Measurements from ENCODE around the gene TARS1.

TARS1 gene

GRCh38 chr5:33475706-33476105 lies 34.9 kb downstream of the TARS1 start:
- no peak for DNase-seq (ENCODE audit: extremely low spot score)
- TF ChIP-seq ARNT (IDR thresholded peaks at IDR 0.05) (no peak), L3MBTL2 (conservative IDR thresholded peaks at IDR 0.05) (no peak), NFRKB (IDR thresholded peaks at IDR 0.05) (no peak), CTBP1 (IDR thresholded peaks at IDR 0.05; ENCODE audit: borderline replicate concordance) (no peak), FOXM1 (IDR thresholded peaks at IDR 0.05; ENCODE audit: borderline replicate concordance) (no peak), HDGF (IDR thresholded peaks at IDR 0.05; ENCODE audit: borderline replicate concordance) (no peak), ZNF384 (IDR thresholded peaks at IDR 0.05) (no peak), TARDBP (IDR thresholded peaks at IDR 0.05) (no peak), ELF4 (IDR thresholded peaks at IDR 0.05) (no peak), FOXK2 (IDR thresholded peaks at IDR 0.05) (no peak), LEF1 (IDR thresholded peaks at IDR 0.05; ENCODE audit: borderline replicate concordance) (no peak), BHLHE40 (IDR thresholded peaks at IDR 0.05; ENCODE audit: borderline replicate concordance) (no peak)
- ChIA-PET POLR2A (no interaction called here), CTCF (no interaction called here)

GRCh38 chr5:33476992-33477391 lies 36.2 kb downstream of the TARS1 start:
- DNase-seq (ENCODE audit: extremely low spot score): no peak
- TF ChIP-seq SUZ12 (IDR thresholded peaks at IDR 0.05) (no peak), LEF1 (IDR thresholded peaks at IDR 0.05; ENCODE audit: borderline replicate concordance) (no peak), FOXK2 (IDR thresholded peaks at IDR 0.05) (no peak), ZNF384 (IDR thresholded peaks at IDR 0.05) (no peak), PKNOX1 (IDR thresholded peaks at IDR 0.05) (no peak), ELF4 (IDR thresholded peaks at IDR 0.05) (no peak), BHLHE40 (IDR thresholded peaks at IDR 0.05; ENCODE audit: borderline replicate concordance) (no peak), NFRKB (IDR thresholded peaks at IDR 0.05) (no peak), L3MBTL2 (conservative IDR thresholded peaks at IDR 0.05) (no peak), ARNT (IDR thresholded peaks at IDR 0.05) (no peak), FOXA1 (IDR thresholded peaks at IDR 0.05) (no peak), SP1 (IDR thresholded peaks at IDR 0.05) (no peak), HDGF (IDR thresholded peaks at IDR 0.05; ENCODE audit: borderline replicate concordance) (no peak), TARDBP (IDR thresholded peaks at IDR 0.05) (no peak), CTBP1 (IDR thresholded peaks at IDR 0.05; ENCODE audit: borderline replicate concordance) (no peak), FOXM1 (IDR thresholded peaks at IDR 0.05; ENCODE audit: borderline replicate concordance) (no peak)
- ChIA-PET POLR2A (no interaction called here), CTCF (no interaction called here)

DNA sequence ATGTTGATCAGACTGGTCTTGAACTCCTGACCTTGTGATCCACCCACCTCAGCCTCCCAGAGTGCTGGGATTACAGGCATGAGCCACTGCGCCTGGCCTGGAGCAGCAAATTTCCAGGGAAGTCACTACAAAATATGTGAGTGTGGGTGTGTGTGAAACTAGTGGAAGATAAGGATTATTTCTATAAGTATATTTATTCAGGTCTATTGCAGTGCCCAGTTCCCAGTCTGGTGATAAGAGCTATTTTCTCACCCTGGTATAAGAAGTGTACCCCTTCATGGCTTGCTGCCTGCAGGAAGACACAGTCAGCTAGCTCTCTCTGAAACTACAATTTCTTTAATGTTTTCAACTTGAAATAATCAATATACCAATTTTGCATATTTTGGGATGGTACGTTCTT lies 37.1 kb downstream of the TARS1 start:
- CTCF ChIA-PET: no interaction called here
- no peak for TF ChIP-seq LEF1 (IDR thresholded peaks at IDR 0.05; ENCODE audit: borderline replicate concordance)
- no peak for TF ChIP-seq FOXK2 (IDR thresholded peaks at IDR 0.05)
- no peak for TF ChIP-seq CTBP1 (IDR thresholded peaks at IDR 0.05; ENCODE audit: borderline replicate concordance)
- TF ChIP-seq PKNOX1 (IDR thresholded peaks at IDR 0.05): no peak
- no peak for TF ChIP-seq ELF4 (IDR thresholded peaks at IDR 0.05)
- TF ChIP-seq SUZ12 (IDR thresholded peaks at IDR 0.05): no peak
- no peak for TF ChIP-seq FOXA1 (IDR thresholded peaks at IDR 0.05)
- no peak for TF ChIP-seq L3MBTL2 (conservative IDR thresholded peaks at IDR 0.05)
- no peak for TF ChIP-seq HDGF (IDR thresholded peaks at IDR 0.05; ENCODE audit: borderline replicate concordance)
- TF ChIP-seq BHLHE40 (IDR thresholded peaks at IDR 0.05; ENCODE audit: borderline replicate concordance): no peak
- no peak for TF ChIP-seq TARDBP (IDR thresholded peaks at IDR 0.05)
- TF ChIP-seq FOXM1 (IDR thresholded peaks at IDR 0.05; ENCODE audit: borderline replicate concordance): no peak
- TF ChIP-seq NFRKB (IDR thresholded peaks at IDR 0.05): no peak
- no peak for TF ChIP-seq ARNT (IDR thresholded peaks at IDR 0.05)
- no peak for TF ChIP-seq SP1 (IDR thresholded peaks at IDR 0.05)
- no peak for DNase-seq (ENCODE audit: extremely low spot score)
- POLR2A ChIA-PET: no interaction called here

- CTCF ChIA-PET: no interaction called here
- POLR2A ChIA-PET: interaction anchor here (1.2 kb wide), 1 partner anchor 10 kb away, joined by 3 read pairs; no protein-coding TSS in a partner anchor
- TF ChIP-seq ZNF384 (IDR thresholded peaks at IDR 0.05) (no peak), HDGF (IDR thresholded peaks at IDR 0.05; ENCODE audit: borderline replicate concordance) (no peak), LEF1 (IDR thresholded peaks at IDR 0.05; ENCODE audit: borderline replicate concordance) (no peak), TARDBP (IDR thresholded peaks at IDR 0.05) (no peak), NFRKB (IDR thresholded peaks at IDR 0.05) (no peak), FOXK2 (IDR thresholded peaks at IDR 0.05) (no peak), L3MBTL2 (conservative IDR thresholded peaks at IDR 0.05) (no peak), SP1 (IDR thresholded peaks at IDR 0.05) (no peak), FOXM1 (IDR thresholded peaks at IDR 0.05; ENCODE audit: borderline replicate concordance) (no peak), ELF4 (IDR thresholded peaks at IDR 0.05) (no peak)
- no peak for DNase-seq (ENCODE audit: extremely low spot score)
These were observed 38.5 kb downstream of the TARS1 start for GRCh38 chr5:33479311-33479710.

DNA sequence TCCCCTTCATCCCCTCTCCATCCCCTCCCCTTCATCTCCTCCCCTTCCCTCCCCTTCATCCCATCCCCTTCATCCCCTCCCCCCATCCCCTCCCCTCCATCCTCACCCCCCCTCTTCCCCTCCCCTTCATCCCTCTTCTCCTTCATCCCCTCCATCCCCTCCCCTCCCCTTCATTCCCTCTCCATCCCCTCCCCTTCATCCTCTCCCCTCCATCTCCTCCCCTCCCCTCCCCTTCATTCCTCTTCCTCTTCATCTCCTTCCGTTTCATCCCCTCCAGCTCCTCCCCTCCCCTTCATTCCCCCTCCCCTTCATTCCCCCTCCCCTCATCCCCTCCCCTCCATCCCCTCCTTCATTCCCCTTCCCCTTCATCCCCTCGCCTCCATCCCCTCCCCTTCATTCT lies 40.1 kb downstream of the TARS1 start:
- TF ChIP-seq ARNT (IDR thresholded peaks at IDR 0.05): no peak
- no peak for TF ChIP-seq FOXK2 (IDR thresholded peaks at IDR 0.05)
- TF ChIP-seq PKNOX1 (IDR thresholded peaks at IDR 0.05): no peak
- TF ChIP-seq CTBP1 (IDR thresholded peaks at IDR 0.05; ENCODE audit: borderline replicate concordance): no peak
- no peak for TF ChIP-seq ZNF384 (IDR thresholded peaks at IDR 0.05)
- TF ChIP-seq L3MBTL2 (conservative IDR thresholded peaks at IDR 0.05): no peak
- no peak for TF ChIP-seq ELF4 (IDR thresholded peaks at IDR 0.05)
- TF ChIP-seq SP1 (IDR thresholded peaks at IDR 0.05): no peak
- no peak for TF ChIP-seq TARDBP (IDR thresholded peaks at IDR 0.05)
- TF ChIP-seq BHLHE40 (IDR thresholded peaks at IDR 0.05; ENCODE audit: borderline replicate concordance): no peak
- TF ChIP-seq FOXA1 (IDR thresholded peaks at IDR 0.05): no peak
- no peak for TF ChIP-seq FOXM1 (IDR thresholded peaks at IDR 0.05; ENCODE audit: borderline replicate concordance)
- TF ChIP-seq LEF1 (IDR thresholded peaks at IDR 0.05; ENCODE audit: borderline replicate concordance): no peak
- TF ChIP-seq HDGF (IDR thresholded peaks at IDR 0.05; ENCODE audit: borderline replicate concordance): no peak
- TF ChIP-seq NFRKB (IDR thresholded peaks at IDR 0.05): no peak
- TF ChIP-seq SUZ12 (IDR thresholded peaks at IDR 0.05): no peak
- POLR2A ChIA-PET: no interaction called here
- DNase-seq (ENCODE audit: extremely low spot score): no peak
- CTCF ChIA-PET: no interaction called here

- TF ChIP-seq SP1 (IDR thresholded peaks at IDR 0.05) (no peak), ARNT (IDR thresholded peaks at IDR 0.05) (no peak), HDGF (IDR thresholded peaks at IDR 0.05; ENCODE audit: borderline replicate concordance) (no peak), FOXA1 (IDR thresholded peaks at IDR 0.05) (no peak), FOXM1 (IDR thresholded peaks at IDR 0.05; ENCODE audit: borderline replicate concordance) (no peak), TARDBP (IDR thresholded peaks at IDR 0.05) (no peak), NFRKB (IDR thresholded peaks at IDR 0.05) (no peak), BHLHE40 (IDR thresholded peaks at IDR 0.05; ENCODE audit: borderline replicate concordance) (no peak), CTBP1 (IDR thresholded peaks at IDR 0.05; ENCODE audit: borderline replicate concordance) (no peak), FOXK2 (IDR thresholded peaks at IDR 0.05) (no peak), LEF1 (IDR thresholded peaks at IDR 0.05; ENCODE audit: borderline replicate concordance) (no peak), SUZ12 (IDR thresholded peaks at IDR 0.05) (no peak), ZNF384 (IDR thresholded peaks at IDR 0.05) (no peak)
- ChIA-PET CTCF (no interaction called here), POLR2A (no interaction called here)
- DNase-seq (ENCODE audit: extremely low spot score): no peak
These were observed 41.6 kb downstream of the TARS1 start for GRCh38 chr5:33482335-33482734.
